Body of pancreas (tissue), 4 donors: Measurements from ENCODE around the gene FPR2. TPM values are rescaled to one million over a fixed set of nuclear protein-coding genes. Genes with fewer than 3 reads are reported as not detected.

Experiments
- ATAC-seq: fragments of 150-250 bp; one replicate; pipeline ENCODE4 v1.9.1; 2016
- DNase-seq, 4 donors: peaks; one replicate each; pipeline ENCODE4 v3.0.0-alpha.2; 2019
- H3K27ac ChIP-seq, 4 donors: fragments of 200-600 bp; sonication (generic); 1 replicate in 3 of 4; 2 replicates in 1 of 4; pipeline versions ENCODE4 v1.5.1 to v1.6.1; 2016 to 2019; ENCODE audit warnings: mild to moderate bottlenecking in 1 of 4, mixed read lengths in 1 of 4, moderate library complexity in 1 of 4
- H3K27me3 ChIP-seq, 2 donors: fragments of 200-600 bp; sonication (generic); one replicate each; pipeline ENCODE4 v1.6.0; 2016; ENCODE audit warnings: mild to moderate bottlenecking in 1 of 2
- H3K36me3 ChIP-seq, 2 donors: fragments of 200-600 bp; sonication (generic); replicated peaks in 1 of 2; 2 replicates each; pipeline ENCODE4 v1.5.1; 2016; ENCODE audit warnings: low read depth in 2 of 2; ENCODE audit not compliant: insufficient read depth in 1 of 2
- H3K4me1 ChIP-seq: fragments of 200-600 bp; sonication (generic); one replicate; pipeline ENCODE4 v1.6.0; 2016
- H3K4me3 ChIP-seq, 2 donors: fragments of 200-600 bp; sonication (generic); 1 replicate in 1 of 2; 2 replicates in 1 of 2; pipeline ENCODE4 v1.5.1; 2016 to 2019
- H3K9me3 ChIP-seq, 3 donors: fragments of 200-600 bp; sonication (generic); 1 replicate in 2 of 3; 2 replicates in 1 of 3; pipeline ENCODE4 v1.5.1; 2016
- CTCF ChIP-seq, 7 experiments: fragments of 450-650 bp in 4 of 7; fragments of 200-600 bp in 3 of 7; sonication (generic) in 3 of 7; IDR thresholded peaks; one replicate each; pipeline ENCODE4 v1.5.1; 2016 to 2019; ENCODE audit warnings: antibody characterized with exemption in 7 of 7
- POLR2A ChIP-seq, 3 donors: fragments of 450-650 bp; IDR thresholded peaks; one replicate each; pipeline ENCODE4 v1.6.1; 2016; ENCODE audit warnings: antibody characterized with exemption in 3 of 3, mild to moderate bottlenecking in 2 of 3
- WGBS, 2 donors: methylation state at CpG; one replicate each; pipeline ENCODE4 v1.1.5; 2017; 5-methylcytosine and 5-hydroxymethylcytosine counted together
- intact Hi-C: fragments of 100-400 bp; cut with DNase I; formaldehyde crosslinking; loops from one replicate; pipeline ENCODE4 v1.15.1; 2023
- total RNA-seq, 2 donors: library from RNA; depleted of rRNA; stranded (reverse); fragments of >200 nt; gene quantifications; one replicate each; pipeline ENCODE4 v1.1.0, GENCODE V29; 2016

The FPR2 gene
- total RNA-seq, 2 donors from 2014 or later: 0.78 TPM; not detected in 1

- Histone ChIP-seq H3K9me3 (no peaks in the 10 kb centered on the region), H3K27me3 (no peaks in the 10 kb centered on the region), H3K36me3 (no peaks in the 10 kb centered on the region), H3K4me3 (no peak overlapping the region), H3K27ac (no peak overlapping the region), H3K4me1 (no peaks in the 10 kb centered on the region)
- DNase-seq (no peak), ATAC-seq (no peak)
- 72 to 78% methylated on average over 7 of the region's 7 CpGs for WGBS, 2 donors
- intact Hi-C loops: no loop called here
- TF ChIP-seq CTCF (IDR thresholded peaks at IDR 0.05): no peak
- TF ChIP-seq POLR2A (IDR thresholded peaks at IDR 0.05): no peak
These were observed 5.4 kb upstream of the FPR2 start for GRCh38 chr19:51755571-51755970.

- H3K27ac ChIP-seq: no peak overlapping the region
- DNase-seq (no peak), ATAC-seq (no peak)
- WGBS, 2 donors: 64 to 65% methylated on average over 7 of the region's 7 CpGs
- no peaks in the 10 kb centered on the region for H3K36me3 ChIP-seq
- no peaks in the 10 kb centered on the region for H3K4me1 ChIP-seq
- H3K27me3 ChIP-seq: no peaks in the 10 kb centered on the region
- TF ChIP-seq POLR2A (IDR thresholded peaks at IDR 0.05): no peak
- no peak for TF ChIP-seq CTCF (IDR thresholded peaks at IDR 0.05)
- intact Hi-C loops: no loop called here
- H3K9me3 ChIP-seq: no peaks in the 10 kb centered on the region
- H3K4me3 ChIP-seq: no peak overlapping the region
These were observed 716 bp downstream of the FPR2 start for GRCh38 chr19:51761696-51762095.

- Histone ChIP-seq H3K4me1 (no peaks in the 10 kb centered on the region), H3K36me3 (no peaks in the 10 kb centered on the region), H3K27ac (no peak overlapping the region), H3K27me3 (no peaks in the 10 kb centered on the region), H3K9me3 (no peaks in the 10 kb centered on the region), H3K4me3 (no peak overlapping the region)
- DNase-seq (no peak), ATAC-seq (no peak)
- intact Hi-C loops: no loop called here
- TF ChIP-seq CTCF (IDR thresholded peaks at IDR 0.05): no peak
- TF ChIP-seq POLR2A (IDR thresholded peaks at IDR 0.05): no peak
- 26 to 29% methylated on average over 5 of the region's 5 CpGs for WGBS, 2 donors
These were observed 4.1 kb downstream of the FPR2 start for GRCh38 chr19:51765086-51765485.

GRCh38 chr19:51766461-51766860 lies 5.5 kb downstream of the FPR2 start:
- no peaks in the 10 kb centered on the region for H3K27me3 ChIP-seq
- no peak overlapping the region for H3K27ac ChIP-seq
- intact Hi-C loops: no loop called here
- DNase-seq (no peak), ATAC-seq (no peak)
- H3K4me1 ChIP-seq: no peaks in the 10 kb centered on the region
- H3K36me3 ChIP-seq: no peaks in the 10 kb centered on the region
- H3K4me3 ChIP-seq: no peak overlapping the region
- H3K9me3 ChIP-seq: no peaks in the 10 kb centered on the region
- no peak for TF ChIP-seq CTCF (IDR thresholded peaks at IDR 0.05)
- no peak for TF ChIP-seq POLR2A (IDR thresholded peaks at IDR 0.05)
- 49 to 51% methylated on average over 5 of the region's 5 CpGs for WGBS, 2 donors

- peak in 1 of 4 donors; percentile 46 for DNase-seq
- WGBS, 2 donors: 29 to 41% methylated on average over 10 of the region's 10 CpGs
- H3K4me3 ChIP-seq: no peak overlapping the region
These were observed 10.6 kb downstream of the FPR2 start for GRCh38 chr19:51771376-51772130.

More at GRCh38 chr19:51771376-51772130, 10.6 kb downstream of the FPR2 start:
- TF ChIP-seq POLR2A (IDR thresholded peaks at IDR 0.05): peak in 1 of 3 donors; percentile 13
- no peak for TF ChIP-seq CTCF (IDR thresholded peaks at IDR 0.05)
- intact Hi-C loops: no loop called here
- Histone ChIP-seq H3K9me3 (no peaks in the 10 kb centered on the region), H3K36me3 (no peaks in the 10 kb centered on the region), H3K27ac (peak overlapping the region in 1 of 4 donors; percentile 53), H3K27me3 (no peaks in the 10 kb centered on the region), H3K4me1 (no peaks in the 10 kb centered on the region)
- no peak for ATAC-seq
